K562 (cell line): ENCODE data around the gene PLK5.

Experiments used
- ARID1B ChIP-seq: fragments of 450-650 bp; IDR thresholded peaks from 2 replicates; pipeline ENCODE4 v1.6.1; 2016; ENCODE audit warnings: antibody characterized with exemption, mild to moderate bottlenecking, inconsistent platforms
- POLR2A ChIP-seq: fragments of 450-650 bp; conservative IDR thresholded peaks from 2 replicates; pipeline ENCODE4 v1.6.1; 2016
- SIN3B ChIP-seq: fragments of 450-650 bp; IDR thresholded peaks from 2 replicates; pipeline ENCODE4 v1.6.1; 2017; ENCODE audit warnings: low read depth, mild to moderate bottlenecking, moderate library complexity
- ZNF76 ChIP-seq: fragments of 250-450 bp; sonication (Bioruptor Pico); IDR thresholded peaks from 2 replicates; pipeline ENCODE4 v1.4.0; 2020; ENCODE audit warnings: mild to moderate bottlenecking, moderate library complexity, borderline replicate concordance
- TF ChIP-seq, protein P1 (sequence below): sonication (generic); formaldehyde crosslinking; IDR thresholded peaks from 2 replicates; pipeline ENCODE4 v1.8.1; 2023; ENCODE audit warnings: mild to moderate bottlenecking, missing genetic modification reagents
- TF ChIP-seq, protein P2 (sequence below): fragments of 250-450 bp; sonication (Bioruptor Pico); IDR thresholded peaks from 2 replicates; pipeline ENCODE4 v1.5.0; 2022; ENCODE audit warnings: mild to moderate bottlenecking

DNA sequence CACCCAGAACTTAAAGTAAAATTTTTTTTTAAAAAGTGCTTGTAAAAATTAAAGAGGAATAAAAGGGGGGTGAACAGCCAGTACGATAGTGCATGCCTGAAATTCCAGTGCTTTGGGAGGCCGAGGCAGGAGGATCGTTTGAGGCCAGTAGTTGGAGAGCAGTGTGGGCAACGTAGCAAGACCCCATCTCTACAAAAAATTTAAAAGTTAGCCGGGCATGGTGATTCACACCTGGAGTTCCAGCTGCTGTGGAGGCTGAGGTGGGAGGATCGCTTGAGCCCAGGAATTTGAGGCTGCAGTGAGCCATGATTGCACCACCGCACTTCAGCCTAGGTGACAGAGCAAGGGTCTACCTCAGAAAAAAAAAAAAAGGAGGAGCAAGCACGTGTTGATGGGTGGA is 18.9 kb upstream of the PLK5 start:
- TF ChIP-seq SIN3B, result no peak
- no peak for TF ChIP-seq ARID1B
- TF ChIP-seq, protein P1, sequence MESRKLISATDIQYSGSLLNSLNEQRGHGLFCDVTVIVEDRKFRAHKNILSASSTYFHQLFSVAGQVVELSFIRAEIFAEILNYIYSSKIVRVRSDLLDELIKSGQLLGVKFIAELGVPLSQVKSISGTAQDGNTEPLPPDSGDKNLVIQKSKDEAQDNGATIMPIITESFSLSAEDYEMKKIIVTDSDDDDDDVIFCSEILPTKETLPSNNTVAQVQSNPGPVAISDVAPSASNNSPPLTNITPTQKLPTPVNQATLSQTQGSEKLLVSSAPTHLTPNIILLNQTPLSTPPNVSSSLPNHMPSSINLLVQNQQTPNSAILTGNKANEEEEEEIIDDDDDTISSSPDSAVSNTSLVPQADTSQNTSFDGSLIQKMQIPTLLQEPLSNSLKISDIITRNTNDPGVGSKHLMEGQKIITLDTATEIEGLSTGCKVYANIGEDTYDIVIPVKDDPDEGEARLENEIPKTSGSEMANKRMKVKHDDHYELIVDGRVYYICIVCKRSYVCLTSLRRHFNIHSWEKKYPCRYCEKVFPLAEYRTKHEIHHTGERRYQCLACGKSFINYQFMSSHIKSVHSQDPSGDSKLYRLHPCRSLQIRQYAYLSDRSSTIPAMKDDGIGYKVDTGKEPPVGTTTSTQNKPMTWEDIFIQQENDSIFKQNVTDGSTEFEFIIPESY, result no peak
- TF ChIP-seq, protein P2, sequence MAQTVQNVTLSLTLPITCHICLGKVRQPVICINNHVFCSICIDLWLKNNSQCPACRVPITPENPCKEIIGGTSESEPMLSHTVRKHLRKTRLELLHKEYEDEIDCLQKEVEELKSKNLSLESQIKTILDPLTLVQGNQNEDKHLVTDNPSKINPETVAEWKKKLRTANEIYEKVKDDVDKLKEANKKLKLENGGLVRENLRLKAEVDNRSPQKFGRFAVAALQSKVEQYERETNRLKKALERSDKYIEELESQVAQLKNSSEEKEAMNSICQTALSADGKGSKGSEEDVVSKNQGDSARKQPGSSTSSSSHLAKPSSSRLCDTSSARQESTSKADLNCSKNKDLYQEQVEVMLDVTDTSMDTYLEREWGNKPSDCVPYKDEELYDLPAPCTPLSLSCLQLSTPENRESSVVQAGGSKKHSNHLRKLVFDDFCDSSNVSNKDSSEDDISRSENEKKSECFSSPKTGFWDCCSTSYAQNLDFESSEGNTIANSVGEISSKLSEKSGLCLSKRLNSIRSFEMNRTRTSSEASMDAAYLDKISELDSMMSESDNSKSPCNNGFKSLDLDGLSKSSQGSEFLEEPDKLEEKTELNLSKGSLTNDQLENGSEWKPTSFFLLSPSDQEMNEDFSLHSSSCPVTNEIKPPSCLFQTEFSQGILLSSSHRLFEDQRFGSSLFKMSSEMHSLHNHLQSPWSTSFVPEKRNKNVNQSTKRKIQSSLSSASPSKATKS (CRISPR knock-in tag), result no peak
- no peak for TF ChIP-seq POLR2A
- TF ChIP-seq ZNF76, result no peak
